AG09319 (cell line): ENCODE measurements around the gene UVRAG.

Experiments
- DNase-seq: peaks from one replicate; pipeline ENCODE4 v3.0.0-alpha.2; 2010; ENCODE audit warnings: low read depth; ENCODE audit errors: extremely low read depth
- TF ChIP-seq, protein P1 (sequence below): IDR thresholded peaks from 2 replicates; pipeline ENCODE4 v1.5.1; 2011; ENCODE audit warnings: low read depth, mild to moderate bottlenecking, inconsistent platforms, low read length, moderate library complexity

The UVRAG gene

GRCh38 chr11:76062733-76063132, 247.7 kb downstream of the UVRAG start:
- DNase-seq: no peak
- TF ChIP-seq, protein P1, sequence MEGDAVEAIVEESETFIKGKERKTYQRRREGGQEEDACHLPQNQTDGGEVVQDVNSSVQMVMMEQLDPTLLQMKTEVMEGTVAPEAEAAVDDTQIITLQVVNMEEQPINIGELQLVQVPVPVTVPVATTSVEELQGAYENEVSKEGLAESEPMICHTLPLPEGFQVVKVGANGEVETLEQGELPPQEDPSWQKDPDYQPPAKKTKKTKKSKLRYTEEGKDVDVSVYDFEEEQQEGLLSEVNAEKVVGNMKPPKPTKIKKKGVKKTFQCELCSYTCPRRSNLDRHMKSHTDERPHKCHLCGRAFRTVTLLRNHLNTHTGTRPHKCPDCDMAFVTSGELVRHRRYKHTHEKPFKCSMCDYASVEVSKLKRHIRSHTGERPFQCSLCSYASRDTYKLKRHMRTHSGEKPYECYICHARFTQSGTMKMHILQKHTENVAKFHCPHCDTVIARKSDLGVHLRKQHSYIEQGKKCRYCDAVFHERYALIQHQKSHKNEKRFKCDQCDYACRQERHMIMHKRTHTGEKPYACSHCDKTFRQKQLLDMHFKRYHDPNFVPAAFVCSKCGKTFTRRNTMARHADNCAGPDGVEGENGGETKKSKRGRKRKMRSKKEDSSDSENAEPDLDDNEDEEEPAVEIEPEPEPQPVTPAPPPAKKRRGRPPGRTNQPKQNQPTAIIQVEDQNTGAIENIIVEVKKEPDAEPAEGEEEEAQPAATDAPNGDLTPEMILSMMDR: no peak

- TF ChIP-seq, protein P1: no peak
- no peak for DNase-seq
Measured at GRCh38 chr11:76064192-76064591, 249.2 kb downstream of the UVRAG start.

DNA sequence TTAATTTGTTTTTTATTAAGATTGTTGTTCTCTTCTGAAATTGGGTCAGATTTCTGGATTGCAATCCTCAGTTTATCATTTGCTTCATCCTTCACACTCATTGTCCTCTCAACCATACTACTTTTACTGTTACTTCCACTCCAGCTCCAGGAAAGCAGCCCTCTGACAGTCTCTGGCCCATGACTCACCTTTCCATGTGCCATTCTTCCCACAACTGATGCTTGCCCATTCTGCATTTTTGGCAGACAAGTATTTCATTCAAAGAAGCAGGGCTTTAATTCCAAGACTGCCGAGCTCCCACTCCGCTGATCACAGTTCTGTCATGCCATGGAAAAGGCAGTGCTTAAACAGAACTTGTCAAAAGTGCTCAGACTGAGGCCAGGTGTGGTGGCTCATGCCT, 252.1 kb downstream of the UVRAG start:
- TF ChIP-seq, protein P1: no peak
- DNase-seq: no peak

- DNase-seq: no peak
- TF ChIP-seq, protein P1: no peak
Measured at GRCh38 chr11:76069001-76069400, 254.0 kb downstream of the UVRAG start.

GRCh38 chr11:76071090-76071489, 256.1 kb downstream of the UVRAG start:
- TF ChIP-seq, protein P1: no peak
- no peak for DNase-seq

DNA sequence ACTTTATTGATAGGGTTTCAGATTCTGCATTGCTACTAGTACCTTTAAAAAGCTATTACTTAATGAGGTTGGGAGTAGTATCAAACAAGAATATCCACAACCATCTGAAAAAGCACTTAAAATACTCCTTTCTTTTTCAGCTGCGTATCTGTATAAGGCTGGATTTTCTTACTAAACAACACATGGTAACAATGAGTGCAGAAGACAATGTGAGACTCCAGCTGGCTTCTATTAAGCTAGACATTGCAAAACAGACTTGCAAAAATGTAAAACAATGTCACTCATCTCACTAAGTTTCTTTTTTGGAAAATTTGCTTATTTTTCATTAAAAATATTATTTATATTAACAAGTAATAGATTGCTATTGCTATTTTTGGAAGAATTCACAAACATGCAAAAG, 258.7 kb downstream of the UVRAG start:
- TF ChIP-seq, protein P1: no peak
- peak; percentile 68 for DNase-seq

DNA sequence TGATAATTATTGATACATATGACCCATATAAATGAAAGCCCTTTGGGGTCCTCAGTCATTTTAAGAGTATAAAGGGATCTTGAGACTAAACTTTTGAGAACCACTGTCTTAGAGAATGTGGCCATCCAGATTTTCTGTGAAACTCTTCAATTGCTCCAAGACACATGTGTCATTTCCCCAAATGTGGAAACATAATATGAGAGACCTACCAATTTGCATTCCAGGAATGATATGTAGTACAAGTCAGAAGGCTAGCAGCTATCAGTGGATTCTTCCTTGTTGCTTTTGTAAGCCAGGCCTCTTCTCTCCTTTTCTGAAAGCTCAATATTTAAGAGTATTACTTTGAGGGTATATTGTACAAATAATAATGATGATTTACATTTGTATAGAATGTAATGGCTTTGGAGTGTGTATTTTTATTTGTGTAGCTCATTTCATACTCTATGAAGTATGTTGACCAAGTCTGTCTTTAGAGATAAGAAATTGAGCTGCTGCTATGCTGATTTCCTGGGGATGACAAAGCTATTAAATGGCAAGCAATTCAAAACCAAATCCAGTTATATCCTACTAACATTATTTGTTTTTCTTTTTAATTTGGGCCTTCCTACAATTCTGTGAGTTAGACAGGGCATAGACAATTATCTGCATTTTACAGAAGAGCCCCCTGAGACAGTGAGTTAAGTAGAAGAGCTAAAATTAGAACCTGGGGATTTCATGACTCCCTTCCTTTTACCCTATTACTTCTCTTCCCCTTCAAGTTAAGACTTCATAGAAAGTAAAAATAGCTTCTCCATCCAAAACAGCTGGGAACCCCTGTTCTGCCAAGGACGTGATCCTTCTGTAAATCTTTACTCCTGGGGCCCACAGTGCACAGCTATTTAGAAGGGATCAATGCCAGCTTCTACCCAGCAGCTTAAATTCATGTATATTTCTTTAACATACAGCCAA, 259.4 kb downstream of the UVRAG start:
- TF ChIP-seq, protein P1: no peak
- DNase-seq: peak; percentile 23
